Lower lobe of right lung (tissue), 2 donors: Measurements from ENCODE around the gene DDO. TPM values are rescaled to one million over a fixed set of nuclear protein-coding genes. Genes with fewer than 3 reads are reported as not detected.
A peak's percentile ranks its signal among the peaks of the same experiment; 100 is the strongest.
"Not testable (repeated sequence)": the region's sequence is repeated elsewhere in the genome, so short reads cannot be mapped to it uniquely, and the experiment has no call there.

Experiments used
- ATAC-seq, 2 donors: fragments of 200-7000 bp; cut with Tn5 transposase; one replicate each; pipeline ENCODE4 v1.9.1; 2020 to 2022; ENCODE audit warnings: mild to moderate bottlenecking in 2 of 2, moderate library complexity in 2 of 2
- DNase-seq: peaks from one replicate; pipeline ENCODE4 v3.0.0-alpha.2; 2020
- H3K27ac ChIP-seq: fragments of 200-600 bp; one replicate; pipeline ENCODE4 v1.8.0; 2022
- H3K27me3 ChIP-seq: fragments of 200-600 bp; one replicate; pipeline ENCODE4 v1.8.0; 2022; ENCODE audit warnings: low read depth
- H3K36me3 ChIP-seq: fragments of 200-600 bp; one replicate; pipeline ENCODE4 v1.8.0; 2022; ENCODE audit warnings: mild to moderate bottlenecking
- H3K4me1 ChIP-seq: fragments of 200-600 bp; one replicate; pipeline ENCODE4 v1.8.0; 2022
- H3K4me3 ChIP-seq: fragments of 200-600 bp; one replicate; pipeline ENCODE4 v1.8.0; 2022; ENCODE audit warnings: mild to moderate bottlenecking
- H3K9me3 ChIP-seq: fragments of 200-600 bp; one replicate; pipeline ENCODE4 v1.8.0; 2022
- intact Hi-C: fragments of 100-400 bp; cut with DNase I; formaldehyde crosslinking; loops from one replicate; pipeline ENCODE4 v1.11.0; 2022
- total RNA-seq: library from RNA; stranded (reverse); fragmentation: NEBNext Ultra II Directional; extraction: Animal tissue kit (Norgen Biotek cat#: 25700); gene quantifications from one replicate; pipeline ENCODE4 v1.2.1, GENCODE V29; 2021
- TF ChIP-seq, protein P1 (sequence below): fragments of 200-600 bp; IDR thresholded peaks from one replicate; pipeline ENCODE4 v1.8.0; 2022; ENCODE audit warnings: antibody characterized with exemption, mild to moderate bottlenecking
- donor health status: DM: no; HTN: yes; CAD: no; lungs with severe emphysema.

Gene DDO
- total RNA-seq, 1 donor from 2014 or later, result 10.8 TPM

DNA sequence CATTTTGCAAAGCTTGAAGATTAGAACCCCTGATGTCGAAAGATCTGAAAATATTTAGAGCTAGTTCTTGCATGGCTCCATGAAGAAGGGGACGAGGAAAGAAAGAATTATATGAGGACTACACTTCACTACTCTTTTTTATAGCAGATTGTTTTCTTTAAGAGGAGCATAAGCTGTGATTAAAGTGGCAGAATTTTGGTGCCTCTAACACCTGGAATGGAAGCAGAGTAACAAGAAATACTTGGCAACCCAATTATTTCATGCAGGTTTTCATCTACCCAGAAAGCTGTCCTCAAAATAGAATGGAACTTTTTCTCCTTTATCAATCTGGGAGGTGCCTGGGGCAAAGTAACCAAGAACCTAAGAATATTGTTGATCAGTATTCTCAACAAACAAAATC, 61.2 kb downstream of the DDO start:
- Histone ChIP-seq H3K9me3 (no peaks in the 10 kb centered on the region), H3K27me3 (peaks cover 24% of the 10 kb centered on the region), H3K4me3 (no peak overlapping the region), H3K4me1 (peaks cover 17% of the 10 kb centered on the region), H3K27ac (no peak overlapping the region), H3K36me3 (no peaks in the 10 kb centered on the region)
- TF ChIP-seq, protein P1, sequence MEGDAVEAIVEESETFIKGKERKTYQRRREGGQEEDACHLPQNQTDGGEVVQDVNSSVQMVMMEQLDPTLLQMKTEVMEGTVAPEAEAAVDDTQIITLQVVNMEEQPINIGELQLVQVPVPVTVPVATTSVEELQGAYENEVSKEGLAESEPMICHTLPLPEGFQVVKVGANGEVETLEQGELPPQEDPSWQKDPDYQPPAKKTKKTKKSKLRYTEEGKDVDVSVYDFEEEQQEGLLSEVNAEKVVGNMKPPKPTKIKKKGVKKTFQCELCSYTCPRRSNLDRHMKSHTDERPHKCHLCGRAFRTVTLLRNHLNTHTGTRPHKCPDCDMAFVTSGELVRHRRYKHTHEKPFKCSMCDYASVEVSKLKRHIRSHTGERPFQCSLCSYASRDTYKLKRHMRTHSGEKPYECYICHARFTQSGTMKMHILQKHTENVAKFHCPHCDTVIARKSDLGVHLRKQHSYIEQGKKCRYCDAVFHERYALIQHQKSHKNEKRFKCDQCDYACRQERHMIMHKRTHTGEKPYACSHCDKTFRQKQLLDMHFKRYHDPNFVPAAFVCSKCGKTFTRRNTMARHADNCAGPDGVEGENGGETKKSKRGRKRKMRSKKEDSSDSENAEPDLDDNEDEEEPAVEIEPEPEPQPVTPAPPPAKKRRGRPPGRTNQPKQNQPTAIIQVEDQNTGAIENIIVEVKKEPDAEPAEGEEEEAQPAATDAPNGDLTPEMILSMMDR, result no peak
- ATAC-seq (no peak), DNase-seq (no peak)
- intact Hi-C loops, result no loop called here

- H3K4me3 ChIP-seq, result no peak overlapping the region
- intact Hi-C loops, result no loop called here
- peaks cover 16% of the 10 kb centered on the region for H3K4me1 ChIP-seq
- TF ChIP-seq, protein P1, result no peak
- peak overlapping the region; percentile 53 for H3K27ac ChIP-seq
- ATAC-seq (no peak), DNase-seq (no peak)
- no peaks in the 10 kb centered on the region for H3K9me3 ChIP-seq
- peaks cover 17% of the 10 kb centered on the region for H3K27me3 ChIP-seq
- H3K36me3 ChIP-seq, result no peaks in the 10 kb centered on the region
These were observed 61.8 kb downstream of the DDO start for GRCh38 chr6:110353457-110354001.

GRCh38 chr6:110352563-110353262, 62.7 kb downstream of the DDO start:
- TF ChIP-seq, protein P1, result no peak
- DNase-seq (no peak), ATAC-seq (peak in 1 of 2 donors; percentile 24)
- H3K27ac ChIP-seq, result peak overlapping the region; percentile 53
- H3K4me1 ChIP-seq, result peaks cover 12% of the 10 kb centered on the region
- no peak overlapping the region for H3K4me3 ChIP-seq
- intact Hi-C loops, result no loop called here
- H3K9me3 ChIP-seq, result no peaks in the 10 kb centered on the region
- H3K36me3 ChIP-seq, result no peaks in the 10 kb centered on the region
- peaks cover 12% of the 10 kb centered on the region for H3K27me3 ChIP-seq

DNA sequence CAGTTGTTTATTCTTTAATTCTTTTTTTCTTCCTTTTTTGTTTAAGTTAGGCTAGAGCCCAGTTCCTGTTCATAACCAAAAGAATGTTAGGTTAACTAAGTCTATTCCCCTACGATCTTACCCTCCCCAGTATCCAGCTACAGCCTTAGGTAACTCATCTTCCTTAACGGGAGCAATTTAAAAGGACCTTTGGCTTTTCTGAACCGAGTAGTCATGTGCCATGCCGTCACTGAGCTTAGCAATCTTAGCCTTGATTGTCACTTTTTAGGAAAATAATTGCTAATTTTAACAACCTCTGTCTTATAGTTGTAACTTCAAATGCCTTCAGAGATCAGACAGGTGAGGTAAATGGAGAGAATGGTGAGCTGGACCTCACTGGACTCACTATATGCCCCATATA, 63.4 kb downstream of the DDO start:
- TF ChIP-seq, protein P1, result no peak
- ATAC-seq, result no peak
- Histone ChIP-seq H3K4me1 (peaks cover 12% of the 10 kb centered on the region), H3K9me3 (no peaks in the 10 kb centered on the region), H3K36me3 (no peaks in the 10 kb centered on the region), H3K27ac (no peak overlapping the region), H3K27me3 (peaks cover 8% of the 10 kb centered on the region), H3K4me3 (no peak overlapping the region)
- no peak for DNase-seq
- intact Hi-C loops, result no loop called here

- Histone ChIP-seq H3K27ac (no peak overlapping the region), H3K36me3 (no peaks in the 10 kb centered on the region), H3K4me1 (peaks cover 12% of the 10 kb centered on the region), H3K27me3 (peaks cover 4% of the 10 kb centered on the region), H3K9me3 (no peaks in the 10 kb centered on the region), H3K4me3 (no peak overlapping the region)
- ATAC-seq (peak in 1 of 2 donors; percentile 69), DNase-seq (peak; percentile 50)
- intact Hi-C loops, result no loop called here
- TF ChIP-seq, protein P1, result no peak
These were observed 63.8 kb downstream of the DDO start for GRCh38 chr6:110351546-110351945.

DNA sequence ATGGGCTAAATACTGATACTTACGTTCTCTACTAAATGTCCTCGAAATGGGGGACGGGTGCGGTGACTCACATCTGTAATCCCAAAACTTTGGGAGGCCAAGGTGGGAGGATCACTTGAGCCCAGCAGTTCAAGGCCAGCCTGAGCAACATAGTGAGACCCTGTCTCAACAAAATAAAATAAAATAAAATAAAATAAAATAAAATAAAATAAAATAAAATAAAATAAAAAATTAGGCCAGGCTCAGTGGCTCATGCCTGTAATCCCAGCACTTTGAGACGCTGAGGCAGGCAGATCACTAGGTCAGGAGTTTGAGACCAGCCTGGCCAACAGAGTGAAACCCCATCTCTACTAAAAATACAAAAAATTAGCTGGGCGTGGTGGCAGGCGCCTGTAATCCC, 64.8 kb downstream of the DDO start:
- H3K4me3 ChIP-seq, intact Hi-C loops, DNase-seq, H3K27me3 ChIP-seq, H3K36me3 ChIP-seq, ATAC-seq, H3K9me3 ChIP-seq, H3K27ac ChIP-seq: not testable (repeated sequence)
- peaks cover 12% of the 10 kb centered on the region for H3K4me1 ChIP-seq
